Measurements from ENCODE around the gene MANSC4.
A peak's percentile ranks its signal among the peaks of the same experiment; 100 is the strongest.

MANSC4 gene

DNA sequence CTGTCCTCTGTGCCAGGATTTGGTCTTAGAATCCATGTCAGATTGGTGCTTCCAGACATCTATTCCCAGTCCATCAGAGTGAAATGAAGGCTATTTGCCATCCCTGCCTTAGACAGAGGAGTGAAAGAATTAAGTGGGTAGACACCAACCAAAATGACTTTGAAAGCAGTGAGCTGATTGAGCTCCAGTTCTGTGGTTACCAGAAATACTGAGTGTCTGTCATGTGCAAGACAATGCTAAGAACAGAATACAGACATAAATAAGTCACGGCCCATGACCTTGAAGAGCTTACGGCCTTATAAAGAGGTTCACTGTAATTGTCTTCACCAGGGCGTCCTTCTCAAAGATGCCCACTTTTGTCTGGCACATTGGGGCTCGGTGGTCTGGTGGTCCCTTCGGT is 21.6 kb upstream of the MANSC4 start:
- no peak for DNase-seq (ENCODE audit: extremely low read depth in 1 of 2, low read depth in 1 of 2)

DNA sequence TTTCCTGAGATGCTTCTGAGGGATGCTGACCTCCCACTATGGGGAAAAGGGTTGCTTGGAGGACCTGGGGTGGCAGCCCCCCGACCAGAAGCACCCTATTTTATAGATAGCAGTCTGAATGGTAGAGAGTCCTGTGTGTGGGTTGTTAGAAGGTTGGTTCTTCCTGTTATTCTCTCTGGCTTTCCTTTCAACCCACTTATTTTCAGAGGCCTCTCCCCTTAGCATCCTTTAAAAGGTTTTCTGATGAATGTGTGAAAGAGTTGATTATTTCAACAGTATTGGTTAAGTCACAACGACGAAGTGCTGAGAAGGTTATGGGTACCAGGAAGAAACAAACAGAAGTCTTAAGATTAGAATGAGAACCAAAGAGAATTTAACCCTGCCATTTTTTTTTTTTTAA is 20.8 kb upstream of the MANSC4 start:
- no peak for DNase-seq (ENCODE audit: extremely low read depth in 1 of 2, low read depth in 1 of 2)

DNA sequence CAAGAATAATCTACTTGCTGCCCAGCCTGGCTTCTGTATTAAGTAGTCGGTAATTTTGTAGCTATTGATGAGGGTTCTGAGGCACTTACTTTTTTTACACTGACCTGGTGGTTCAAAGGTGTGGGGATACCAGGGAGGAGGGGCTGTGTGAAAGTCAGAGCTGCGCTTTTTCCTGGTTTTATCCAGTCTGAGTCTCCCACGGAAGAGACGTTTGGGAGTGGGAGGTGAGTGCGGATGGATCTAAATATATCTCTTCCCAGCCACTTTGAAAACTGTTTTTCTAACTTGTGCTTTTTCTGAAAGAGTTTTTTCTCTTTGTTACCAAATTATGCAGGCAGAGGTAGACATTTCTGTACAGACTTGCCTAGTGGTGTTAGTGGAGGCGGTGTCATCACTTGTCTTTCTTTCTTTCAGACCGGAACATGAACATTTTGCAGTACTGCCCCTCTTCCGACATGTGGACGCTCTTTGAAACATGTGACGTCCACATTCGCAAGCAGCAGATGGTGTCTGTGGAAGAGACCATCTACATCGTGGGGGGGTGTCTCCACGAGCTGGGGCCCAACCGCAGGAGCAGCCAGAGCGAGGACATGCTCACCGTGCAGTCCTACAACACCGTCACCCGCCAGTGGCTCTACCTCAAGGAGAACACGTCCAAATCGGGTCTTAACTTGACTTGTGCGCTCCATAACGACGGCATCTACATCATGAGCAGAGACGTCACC is 17.4 kb upstream of the MANSC4 start:
- DNase-seq (ENCODE audit: extremely low read depth in 1 of 2, low read depth in 1 of 2): no peak

DNA sequence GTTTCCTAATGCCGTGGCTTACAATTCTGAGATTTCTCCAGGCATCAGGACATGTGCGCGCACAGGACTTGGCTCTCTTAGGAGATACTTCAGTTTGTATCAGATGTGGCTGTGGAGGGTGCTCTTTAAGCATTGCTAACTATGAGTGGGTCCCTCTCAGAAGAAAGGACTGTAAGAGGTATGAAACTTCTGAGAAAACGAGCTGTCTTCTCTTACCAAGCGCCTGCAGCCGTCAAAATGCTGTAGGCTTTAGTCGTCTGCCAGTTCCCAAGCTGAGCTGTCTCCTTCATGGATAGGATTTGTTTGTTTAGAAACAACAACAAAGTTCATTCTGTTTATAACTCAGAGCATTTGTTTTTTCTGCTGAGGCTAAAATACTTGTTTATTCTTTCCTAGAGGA is 16.1 kb upstream of the MANSC4 start:
- DNase-seq (ENCODE audit: extremely low read depth in 1 of 2, low read depth in 1 of 2): no peak

DNA sequence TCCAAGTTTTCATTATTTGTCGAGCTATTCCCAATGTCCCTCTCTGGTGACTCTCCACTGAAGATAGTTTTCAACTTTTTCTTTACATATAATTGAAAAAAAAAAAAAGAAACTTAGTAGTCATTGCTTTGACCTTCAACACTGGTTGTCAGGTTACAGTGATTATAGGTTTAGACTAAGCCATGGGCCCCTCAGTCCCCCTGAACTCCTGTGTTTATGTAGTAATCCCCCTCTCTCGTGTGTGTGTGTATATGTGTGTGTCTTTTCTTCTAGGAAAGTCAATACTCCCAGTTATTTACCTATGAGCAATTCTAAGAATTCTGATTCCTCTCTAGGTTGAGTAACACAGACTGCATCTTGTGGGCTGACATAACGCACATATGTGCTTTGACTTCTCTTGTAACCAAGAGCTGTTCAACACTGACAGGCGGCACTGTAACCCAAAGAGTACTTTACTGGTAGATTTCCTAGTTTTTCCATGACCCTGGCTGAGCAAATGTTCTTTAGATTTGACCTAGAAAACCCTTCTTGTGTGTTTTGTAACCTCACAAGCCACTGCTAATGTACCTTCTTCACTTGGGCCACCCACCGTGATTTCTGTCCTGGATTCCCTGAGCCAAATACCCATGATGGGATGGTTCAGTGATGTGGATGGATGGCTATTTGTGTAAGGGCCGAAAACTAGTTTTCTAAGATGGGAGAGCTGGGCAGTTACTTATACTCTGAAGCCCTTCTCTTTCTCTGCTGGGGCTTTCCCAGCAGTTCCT is 15.0 kb upstream of the MANSC4 start:
- no peak for DNase-seq (ENCODE audit: extremely low read depth in 1 of 2, low read depth in 1 of 2)

DNA sequence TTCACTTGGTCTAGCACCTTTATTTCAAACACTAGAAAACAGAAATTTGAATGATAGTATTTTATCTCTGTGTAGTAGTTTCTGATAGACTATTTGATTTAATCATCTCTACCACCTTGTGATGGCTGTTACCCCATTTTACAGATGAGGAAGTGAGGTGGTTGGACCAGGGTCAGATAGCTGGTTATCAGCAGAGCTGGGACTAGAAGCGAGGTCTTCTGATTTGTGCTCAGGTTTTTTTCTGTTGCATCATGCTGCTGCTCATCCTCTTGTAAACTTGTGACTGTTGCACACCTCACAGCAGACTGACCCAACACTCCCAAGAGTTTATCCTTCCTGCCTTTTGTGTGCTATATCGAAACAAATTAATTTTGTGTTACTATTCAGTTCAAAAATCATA is 10.1 kb upstream of the MANSC4 start:
- DNase-seq (ENCODE audit: extremely low read depth in 1 of 2, low read depth in 1 of 2): no peak

DNA sequence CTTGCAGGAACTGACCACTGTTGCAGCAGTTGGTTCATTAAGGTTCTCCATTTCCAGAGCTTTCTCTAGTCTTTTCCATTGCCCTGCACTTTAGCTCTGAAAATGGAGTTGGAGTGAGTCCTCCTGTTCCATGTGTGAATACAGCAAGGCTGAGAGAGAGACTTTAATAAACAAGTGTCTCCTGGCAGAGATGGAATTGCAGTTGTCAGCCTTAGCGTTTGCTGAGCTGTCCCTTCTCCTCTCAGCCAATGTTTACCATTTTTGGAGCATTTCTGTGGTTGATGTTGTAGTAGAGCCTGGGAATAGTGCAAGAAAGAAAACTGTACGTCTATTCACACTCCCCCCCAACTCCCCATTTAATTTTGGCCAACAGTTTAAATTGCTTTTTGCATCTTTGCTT is 7.5 kb upstream of the MANSC4 start:
- no peak for DNase-seq (ENCODE audit: extremely low read depth in 1 of 2, low read depth in 1 of 2)

DNA sequence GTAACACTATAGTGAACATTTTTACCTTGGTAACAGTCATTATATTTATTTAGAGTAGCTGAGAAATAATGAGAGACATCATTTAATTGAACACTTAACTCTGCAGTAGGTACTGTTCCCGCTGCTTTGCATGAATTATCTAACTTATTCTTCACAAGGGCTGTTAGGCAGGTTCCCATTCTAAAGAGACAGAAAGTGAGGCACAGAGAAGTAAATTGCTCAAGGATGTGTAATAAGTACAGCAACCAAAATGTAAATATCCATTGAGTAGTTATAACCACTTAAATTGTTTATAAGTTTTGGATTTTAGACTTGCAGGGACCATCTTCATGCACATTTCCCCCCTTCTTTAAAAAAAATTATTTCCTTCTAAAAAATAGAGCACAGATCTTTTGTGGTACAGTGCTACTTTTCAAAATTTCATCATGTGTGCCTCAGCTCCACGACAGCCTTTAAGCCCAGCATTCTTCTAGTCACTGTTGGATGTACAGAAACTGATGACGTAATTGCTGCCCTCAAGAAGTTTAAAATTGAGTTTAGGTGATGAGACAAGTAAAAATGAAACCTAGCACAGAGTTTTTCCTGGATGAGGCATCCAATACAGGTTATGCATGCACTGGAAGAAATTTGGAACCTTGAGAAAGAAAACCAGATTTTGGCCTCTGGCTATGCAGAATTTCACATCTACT is 6.0 kb upstream of the MANSC4 start:
- no peak for DNase-seq (ENCODE audit: extremely low read depth in 1 of 2, low read depth in 1 of 2)

DNA sequence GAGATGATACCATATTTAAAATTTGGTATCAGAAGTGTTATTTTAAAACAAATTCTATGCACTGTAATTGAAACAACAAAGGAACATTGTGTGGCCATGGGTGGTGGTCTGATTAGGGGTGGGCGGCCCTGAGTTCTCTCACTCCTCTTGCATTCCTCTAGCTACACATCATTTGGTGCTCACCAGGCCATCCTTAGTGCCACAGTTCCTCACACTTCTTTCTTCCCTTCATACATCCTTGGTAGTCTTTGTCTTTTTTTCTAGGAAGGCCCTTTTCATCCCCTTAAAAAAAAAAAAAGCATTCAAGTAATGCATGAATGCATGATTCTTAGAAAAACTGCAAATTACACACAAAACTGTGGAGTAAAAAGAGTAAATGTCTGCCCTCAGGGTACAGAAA is 2.4 kb upstream of the MANSC4 start:
- no peak for DNase-seq (ENCODE audit: extremely low read depth in 1 of 2, low read depth in 1 of 2)

DNA sequence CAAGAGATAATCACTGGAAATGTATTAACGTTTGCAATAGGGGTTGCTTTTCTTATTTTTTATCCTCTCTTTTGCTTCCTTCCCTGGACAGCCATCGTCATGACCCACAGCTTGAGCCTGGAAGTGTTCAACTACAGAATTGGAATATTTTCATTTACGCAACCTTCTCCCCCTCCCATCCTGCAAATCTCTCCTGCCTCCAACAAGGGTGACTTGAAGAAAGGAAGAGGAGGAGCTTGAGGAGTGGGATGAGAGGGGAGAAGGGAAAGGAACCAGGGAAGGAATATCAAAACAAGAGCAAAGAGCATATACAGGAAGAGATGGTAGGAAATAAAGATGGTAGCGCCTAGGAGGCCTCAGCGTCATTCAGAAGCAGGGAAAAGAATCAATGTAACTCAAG is 1.6 kb upstream of the MANSC4 start:
- no peak for DNase-seq (ENCODE audit: extremely low read depth in 1 of 2, low read depth in 1 of 2)

DNA sequence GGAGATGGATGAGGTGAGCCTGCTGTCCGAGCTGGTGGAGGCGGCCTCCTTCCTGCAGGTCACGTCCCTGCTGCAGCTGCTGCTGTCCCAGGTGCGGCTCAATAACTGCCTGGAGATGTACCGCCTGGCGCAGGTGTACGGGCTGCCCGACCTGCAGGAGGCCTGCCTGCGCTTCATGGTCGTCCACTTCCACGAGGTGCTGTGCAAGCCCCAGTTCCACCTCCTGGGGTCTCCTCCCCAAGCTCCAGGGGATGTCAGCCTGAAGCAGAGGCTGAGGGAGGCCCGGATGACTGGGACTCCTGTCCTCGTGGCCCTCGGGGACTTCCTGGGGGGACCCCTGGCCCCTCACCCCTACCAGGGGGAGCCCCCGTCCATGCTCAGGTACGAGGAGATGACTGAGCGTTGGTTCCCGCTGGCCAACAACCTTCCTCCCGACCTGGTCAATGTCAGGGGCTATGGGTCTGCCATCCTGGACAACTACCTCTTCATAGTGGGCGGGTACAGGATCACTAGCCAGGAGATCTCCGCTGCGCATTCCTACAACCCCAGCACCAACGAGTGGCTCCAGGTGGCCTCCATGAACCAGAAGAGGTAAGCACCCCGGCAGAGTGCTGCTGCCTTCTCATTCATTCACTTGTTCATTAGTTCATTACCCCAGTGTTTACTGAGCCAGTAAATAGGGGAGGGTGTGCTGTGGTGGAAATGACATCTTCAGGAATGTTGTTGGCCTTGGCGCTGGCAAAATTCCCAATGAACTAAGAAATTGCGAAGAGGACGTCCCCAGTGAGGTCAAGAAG is 774 bp upstream of the MANSC4 start:
- peak in 1 of 2 donors; percentile 4 for DNase-seq (ENCODE audit: extremely low read depth in 1 of 2, low read depth in 1 of 2)

DNA sequence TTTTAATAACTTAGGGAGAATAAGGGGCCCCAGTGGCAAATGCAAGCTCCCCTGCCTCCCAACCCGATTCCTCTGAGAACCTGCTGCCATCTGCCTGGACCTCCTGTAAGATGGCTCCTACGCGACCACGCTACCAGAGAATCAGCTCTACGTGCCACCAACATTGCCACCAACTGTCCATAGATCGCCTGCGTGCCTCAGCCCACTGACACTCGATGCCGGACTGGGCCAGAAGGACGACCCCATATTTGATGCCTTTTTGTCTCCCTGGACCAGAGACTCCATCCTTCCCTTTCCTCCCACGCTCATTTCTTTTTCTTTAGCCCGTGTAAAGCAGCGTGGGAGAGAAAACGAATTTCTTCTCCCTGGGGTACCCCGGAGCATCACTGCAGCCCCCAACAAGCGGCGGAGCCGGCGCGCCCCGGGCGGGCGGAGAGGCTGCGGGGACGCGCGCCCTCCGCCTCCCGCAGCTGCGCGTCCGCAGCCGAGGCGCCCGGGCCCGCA is 568 bp downstream of the MANSC4 start:
- no peak for DNase-seq (ENCODE audit: extremely low read depth in 1 of 2, low read depth in 1 of 2)

DNA sequence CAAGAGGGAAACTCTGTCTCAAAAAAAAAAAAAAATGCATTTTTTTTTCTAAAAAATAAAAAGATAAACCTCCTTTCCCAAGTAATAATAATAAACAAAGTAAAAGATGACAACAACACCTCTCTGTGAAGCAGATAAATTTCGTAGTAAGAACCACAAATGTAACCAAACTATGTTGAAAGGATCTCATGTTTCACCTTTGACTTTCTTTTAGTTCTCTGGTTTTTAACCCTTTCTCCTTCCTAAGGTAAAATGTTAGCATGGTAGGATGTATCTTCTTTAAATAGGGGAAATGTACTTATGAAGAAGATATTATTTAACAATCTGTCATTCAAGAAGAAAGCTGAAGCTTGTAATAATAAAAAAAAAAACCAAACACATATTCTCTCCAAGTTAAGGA is 1.8 kb downstream of the MANSC4 start:
- DNase-seq (ENCODE audit: extremely low read depth in 1 of 2, low read depth in 1 of 2): no peak

DNA sequence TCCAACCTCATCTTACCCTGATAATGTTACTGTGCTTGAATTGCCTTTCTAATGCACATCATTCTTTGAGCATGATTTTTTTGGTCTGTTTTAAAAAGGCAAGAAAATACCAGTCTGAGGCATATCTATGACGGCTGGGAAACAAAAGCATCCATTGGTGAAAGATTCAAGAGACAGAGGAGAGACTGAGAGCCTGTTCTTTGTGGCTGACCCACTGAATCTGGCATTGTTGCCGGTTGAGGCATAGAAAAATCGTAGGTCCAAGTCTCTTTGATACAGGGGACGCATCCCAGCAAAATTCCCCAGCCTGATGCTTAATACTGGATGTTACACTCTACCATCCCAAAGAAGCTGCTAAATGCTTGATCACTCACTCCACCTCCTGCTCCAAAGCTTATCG is 2.9 kb downstream of the MANSC4 start:
- no peak for DNase-seq (ENCODE audit: extremely low read depth in 1 of 2, low read depth in 1 of 2)

DNA sequence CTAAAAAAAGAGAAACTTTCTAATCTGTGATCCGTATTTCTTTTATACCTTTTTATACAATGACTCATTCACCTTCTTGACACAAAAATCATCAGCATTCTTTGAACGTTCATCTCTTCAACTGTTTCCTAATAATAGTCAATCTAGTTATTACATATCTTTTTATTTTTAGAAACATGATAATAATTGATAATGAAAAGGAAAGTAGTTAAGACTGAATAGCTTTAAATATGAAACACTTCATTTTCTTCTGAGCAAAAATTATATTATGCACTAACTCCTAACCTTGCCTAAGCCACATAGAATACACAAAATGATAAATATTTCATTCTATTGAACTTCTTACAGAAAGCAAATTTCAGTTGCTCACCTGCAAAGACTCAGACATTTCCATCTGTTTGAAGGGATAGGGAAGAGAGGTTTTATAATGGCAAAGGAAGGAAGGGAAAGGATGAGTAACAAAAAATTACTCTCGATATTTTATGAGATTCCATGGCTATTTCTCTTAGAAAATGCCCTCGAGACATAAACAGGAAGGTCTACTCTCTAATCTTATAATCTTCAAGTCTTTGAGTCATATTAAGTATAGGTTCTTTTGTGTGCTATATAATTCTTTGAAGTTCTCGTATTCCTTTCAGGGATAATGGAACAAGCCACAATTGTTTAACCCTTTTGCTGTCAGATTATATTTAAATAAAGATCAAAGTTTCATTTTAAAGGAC is 7.5 kb downstream of the MANSC4 start:
- DNase-seq (ENCODE audit: extremely low read depth in 1 of 2, low read depth in 1 of 2): no peak

DNA sequence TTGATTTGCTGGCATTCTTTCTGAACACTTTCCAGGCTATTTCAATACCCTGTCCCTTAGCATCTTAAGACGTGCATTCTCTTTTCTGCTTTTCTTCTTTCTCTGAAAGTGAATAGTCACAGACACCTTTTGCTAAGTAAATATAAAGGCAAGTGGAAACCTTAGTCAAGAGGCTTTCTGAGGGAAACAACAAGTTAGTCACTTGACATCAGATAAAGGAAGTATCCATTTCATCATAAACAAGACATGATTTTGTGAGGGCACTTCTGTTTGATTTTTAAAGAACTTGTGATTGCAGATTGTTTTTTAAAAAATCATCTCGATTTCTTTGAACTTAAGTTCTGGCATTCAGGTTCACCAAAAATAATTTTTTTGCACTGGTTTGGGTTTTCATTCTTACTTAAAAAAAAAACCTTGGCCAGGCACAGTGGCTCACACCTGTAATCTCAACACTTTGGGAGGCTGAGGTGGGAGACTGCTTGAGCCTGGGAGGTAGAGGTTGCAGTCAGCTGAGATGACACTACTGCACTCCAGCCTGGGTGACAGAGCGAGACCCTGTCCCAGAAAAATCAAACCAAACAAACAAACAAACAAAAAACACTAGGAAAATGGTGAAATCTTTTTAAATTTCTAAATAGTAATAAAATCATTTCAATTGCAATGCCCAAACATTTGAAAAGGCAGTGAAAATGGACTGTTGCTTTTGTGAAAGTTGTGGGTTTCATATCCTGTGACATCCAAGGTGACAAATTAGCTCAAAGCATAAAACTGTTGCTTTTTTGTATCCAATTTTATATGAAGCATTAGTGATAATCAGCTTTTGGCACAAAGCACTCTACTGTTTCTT is 8.3 kb downstream of the MANSC4 start:
- DNase-seq (ENCODE audit: extremely low read depth in 1 of 2, low read depth in 1 of 2): no peak

DNA sequence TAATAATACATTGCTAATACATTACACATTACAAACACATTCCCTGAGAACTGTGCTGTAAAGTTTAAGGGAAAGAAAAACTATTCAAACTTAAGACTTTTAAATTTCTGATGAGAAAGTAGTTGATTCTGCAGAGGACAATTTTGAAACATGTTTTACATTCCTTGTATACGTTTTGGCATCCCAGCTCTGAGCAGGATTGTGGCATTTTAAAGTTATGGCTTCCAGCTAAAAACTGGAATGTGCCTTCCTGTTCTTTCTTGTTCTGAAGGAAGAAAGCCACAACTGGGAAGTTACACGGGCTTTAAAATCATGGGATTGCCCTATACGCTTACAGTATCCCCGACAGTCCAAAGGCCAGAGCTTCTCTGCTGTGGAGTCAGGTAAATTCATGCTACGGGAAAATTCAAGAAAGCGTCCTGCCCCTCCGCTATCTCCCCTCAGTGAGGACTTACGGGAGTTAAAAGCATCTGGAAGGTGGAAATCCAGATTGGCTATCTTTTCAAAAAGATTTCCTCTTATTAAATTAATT is 10.8 kb downstream of the MANSC4 start:
- no peak for DNase-seq (ENCODE audit: extremely low read depth in 1 of 2, low read depth in 1 of 2)

DNA sequence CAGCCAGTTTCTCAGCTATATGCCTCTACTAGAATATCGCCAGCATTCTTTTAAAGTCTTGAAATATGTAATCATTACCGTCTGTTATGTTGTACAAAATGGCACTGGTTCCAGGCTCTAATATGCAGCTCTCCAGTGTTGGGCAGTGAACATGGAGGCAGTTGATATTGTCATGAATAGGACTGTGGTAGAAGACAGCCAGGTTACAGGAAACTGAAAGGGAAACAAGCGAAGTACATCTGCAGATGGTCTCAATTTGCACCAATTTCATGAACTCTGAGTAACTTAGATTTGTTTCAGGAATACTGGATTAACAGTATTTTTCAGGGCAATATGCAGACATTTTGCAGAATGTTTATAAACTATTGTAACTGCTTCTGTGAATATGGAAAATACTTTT is 13.4 kb downstream of the MANSC4 start:
- no peak for DNase-seq (ENCODE audit: extremely low read depth in 1 of 2, low read depth in 1 of 2)

DNA sequence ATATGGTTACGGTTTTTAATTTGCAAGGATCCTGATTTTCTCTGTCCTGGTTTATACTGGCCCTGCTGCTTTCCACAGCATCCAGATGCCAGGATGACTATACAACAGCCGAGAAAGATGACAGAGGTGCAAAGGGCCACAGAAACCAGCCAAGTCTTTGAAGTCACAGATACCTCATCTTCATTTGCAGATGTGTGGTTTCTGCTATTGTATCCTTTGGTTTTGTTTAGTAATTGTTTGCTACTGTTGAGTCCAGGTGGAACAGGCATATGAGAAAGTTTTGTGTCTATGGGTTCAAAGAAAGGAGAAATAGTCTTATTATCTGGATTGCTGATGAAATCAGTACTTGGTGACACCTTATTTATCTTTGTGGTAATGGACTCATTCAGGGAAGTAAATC is 17.3 kb downstream of the MANSC4 start:
- no peak for DNase-seq (ENCODE audit: extremely low read depth in 1 of 2, low read depth in 1 of 2)

Measured in activated CD8-positive, alpha-beta memory T cell treated with anti-CD3 and anti-CD28 coated beads for 1 hour (primary cell).